ENCODE data around the gene FGFBP1. TPM values are rescaled to one million over a fixed set of nuclear protein-coding genes. Genes with fewer than 3 reads are reported as not detected.
A peak's percentile ranks its signal among the peaks of the same experiment; 100 is the strongest.

The FGFBP1 gene
- total RNA-seq, 1 experiment from 2014 or later = 5.0 TPM

GRCh38 chr4:15925830-15926229 is 12.7 kb downstream of the FGFBP1 start:
- no peak for DNase-seq
- peaks cover 30% of the 10 kb centered on the region for H3K4me1 Mint-ChIP-seq (ENCODE audit: low read depth, unreplicated experiment)
- H3K27me3 Mint-ChIP-seq (ENCODE audit: unreplicated experiment) = no peaks in the 10 kb centered on the region
- intact Hi-C loops (cut with micrococcal nuclease; ENCODE audit: unreplicated experiment) = no loop called here
- peak overlapping the region; percentile 50 for H3K27ac Mint-ChIP-seq (ENCODE audit: unreplicated experiment)
- no TSS peak for BruUV-seq (replicated peaks)
- H3K9me3 Mint-ChIP-seq (ENCODE audit: low read depth, unreplicated experiment) = peaks cover 3% of the 10 kb centered on the region
- no peak overlapping the region for H3K4me3 Mint-ChIP-seq (ENCODE audit: low read depth, unreplicated experiment)
- TF ChIP-seq, protein P1, sequence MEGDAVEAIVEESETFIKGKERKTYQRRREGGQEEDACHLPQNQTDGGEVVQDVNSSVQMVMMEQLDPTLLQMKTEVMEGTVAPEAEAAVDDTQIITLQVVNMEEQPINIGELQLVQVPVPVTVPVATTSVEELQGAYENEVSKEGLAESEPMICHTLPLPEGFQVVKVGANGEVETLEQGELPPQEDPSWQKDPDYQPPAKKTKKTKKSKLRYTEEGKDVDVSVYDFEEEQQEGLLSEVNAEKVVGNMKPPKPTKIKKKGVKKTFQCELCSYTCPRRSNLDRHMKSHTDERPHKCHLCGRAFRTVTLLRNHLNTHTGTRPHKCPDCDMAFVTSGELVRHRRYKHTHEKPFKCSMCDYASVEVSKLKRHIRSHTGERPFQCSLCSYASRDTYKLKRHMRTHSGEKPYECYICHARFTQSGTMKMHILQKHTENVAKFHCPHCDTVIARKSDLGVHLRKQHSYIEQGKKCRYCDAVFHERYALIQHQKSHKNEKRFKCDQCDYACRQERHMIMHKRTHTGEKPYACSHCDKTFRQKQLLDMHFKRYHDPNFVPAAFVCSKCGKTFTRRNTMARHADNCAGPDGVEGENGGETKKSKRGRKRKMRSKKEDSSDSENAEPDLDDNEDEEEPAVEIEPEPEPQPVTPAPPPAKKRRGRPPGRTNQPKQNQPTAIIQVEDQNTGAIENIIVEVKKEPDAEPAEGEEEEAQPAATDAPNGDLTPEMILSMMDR (IDR thresholded peaks at IDR 0.05; ENCODE audit: unreplicated experiment) = no peak
- peaks cover 16% of the 10 kb centered on the region for H3K36me3 Mint-ChIP-seq (ENCODE audit: insufficient read depth, unreplicated experiment)
- CTCF ChIA-PET = no interaction called here

DNA sequence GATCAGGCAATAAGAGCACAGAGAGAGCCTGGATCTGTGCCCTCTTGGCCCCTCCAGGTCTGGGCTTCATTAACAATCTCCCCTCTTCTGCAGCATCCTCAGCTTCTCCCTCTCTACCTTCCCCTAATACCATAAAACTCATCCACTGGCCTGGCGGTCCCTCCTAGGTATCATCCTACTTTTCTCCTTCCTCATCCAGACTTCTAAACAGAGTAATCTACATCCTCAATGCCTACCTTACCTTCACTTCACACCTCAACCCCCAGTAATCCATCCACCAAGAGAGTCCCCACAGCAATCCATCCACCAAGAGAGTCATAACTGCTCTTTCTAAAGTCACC is 17.0 kb downstream of the FGFBP1 start:
- H3K27ac Mint-ChIP-seq (ENCODE audit: unreplicated experiment) = peak overlapping the region; percentile 89
- peak overlapping the region; percentile 43 for H3K4me3 Mint-ChIP-seq (ENCODE audit: low read depth, unreplicated experiment)
- BruUV-seq (replicated peaks) = no TSS peak
- H3K9me3 Mint-ChIP-seq (ENCODE audit: low read depth, unreplicated experiment) = peaks cover 3% of the 10 kb centered on the region
- no peaks in the 10 kb centered on the region for H3K27me3 Mint-ChIP-seq (ENCODE audit: unreplicated experiment)
- intact Hi-C loops (cut with micrococcal nuclease; ENCODE audit: unreplicated experiment) = loop anchor here (5.0 kb wide), 1 partner anchor 39 kb away; no protein-coding TSS in a partner anchor
- TF ChIP-seq, protein P1 (IDR thresholded peaks at IDR 0.05; ENCODE audit: unreplicated experiment) = no peak
- no peak for DNase-seq
- H3K4me1 Mint-ChIP-seq (ENCODE audit: low read depth, unreplicated experiment) = peaks cover 63% of the 10 kb centered on the region
- CTCF ChIA-PET = interaction anchor here (0.6 to 2.0 kb wide), 4 partner anchors 14 to 116 kb away, joined by 3 to 8 read pairs (median 6); no protein-coding TSS in a partner anchor
- peaks cover 36% of the 10 kb centered on the region for H3K36me3 Mint-ChIP-seq (ENCODE audit: insufficient read depth, unreplicated experiment)

DNA sequence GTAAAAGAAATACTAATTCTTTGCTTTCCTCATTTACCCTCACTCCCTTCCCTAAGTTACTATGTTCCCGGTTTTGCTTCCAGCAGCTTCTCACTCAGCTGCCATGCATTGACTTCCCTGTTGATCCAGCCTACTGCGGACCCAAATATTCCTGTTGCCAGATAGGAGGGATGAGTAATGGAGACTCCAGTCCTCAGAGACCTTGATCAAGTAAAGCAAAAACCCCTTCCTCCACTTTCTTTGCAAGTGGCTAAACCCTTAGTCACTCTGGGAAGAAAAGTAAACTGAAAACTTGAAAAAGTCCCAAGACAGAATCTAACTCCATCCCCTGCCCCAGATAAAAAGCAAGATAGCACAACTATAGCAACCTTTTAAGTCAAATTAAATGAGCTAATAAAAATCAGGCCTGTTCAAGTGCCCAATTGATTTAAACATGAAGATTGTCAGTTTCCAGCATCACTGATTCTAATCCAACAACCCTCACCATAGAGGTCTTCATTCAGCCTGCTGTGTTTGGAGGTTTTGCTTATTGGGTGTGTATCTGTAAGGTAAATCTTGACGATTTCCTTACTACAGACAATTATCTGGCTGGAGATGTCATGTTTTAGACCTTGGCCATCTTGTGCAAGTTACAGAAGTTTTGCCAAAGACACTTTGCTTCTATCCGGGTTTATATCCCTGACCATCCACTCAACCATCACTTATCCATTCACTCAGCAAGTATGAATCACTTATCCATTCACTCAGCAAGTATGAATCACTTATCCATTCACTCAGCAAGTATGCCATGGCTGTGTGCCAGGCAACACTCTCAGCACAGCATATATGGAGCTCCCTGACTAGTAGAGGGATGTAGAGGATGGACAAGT is 17.6 kb downstream of the FGFBP1 start:
- Mint-ChIP-seq H3K27me3 (ENCODE audit: unreplicated experiment) (no peaks in the 10 kb centered on the region), H3K9me3 (ENCODE audit: low read depth, unreplicated experiment) (peaks cover 3% of the 10 kb centered on the region), H3K4me3 (ENCODE audit: low read depth, unreplicated experiment) (peak overlapping the region; percentile 43), H3K27ac (ENCODE audit: unreplicated experiment) (peak overlapping the region; percentile 89), H3K36me3 (ENCODE audit: insufficient read depth, unreplicated experiment) (peaks cover 36% of the 10 kb centered on the region), H3K4me1 (ENCODE audit: low read depth, unreplicated experiment) (peaks cover 65% of the 10 kb centered on the region)
- DNase-seq = peak; percentile 78
- intact Hi-C loops (cut with micrococcal nuclease; ENCODE audit: unreplicated experiment) = loop anchor here (5.0 kb wide), 1 partner anchor 39 kb away; no protein-coding TSS in a partner anchor
- TF ChIP-seq, protein P1 (IDR thresholded peaks at IDR 0.05; ENCODE audit: unreplicated experiment) = no peak
- BruUV-seq (replicated peaks) = no TSS peak
- CTCF ChIA-PET = interaction anchor here (0.6 to 2.0 kb wide), 4 partner anchors 14 to 115 kb away, joined by 3 to 8 read pairs (median 6); no protein-coding TSS in a partner anchor

- TF ChIP-seq, protein P1 (IDR thresholded peaks at IDR 0.05; ENCODE audit: unreplicated experiment) = no peak
- DNase-seq = peak; percentile 52
Measured at GRCh38 chr4:15918484-15919129, 19.9 kb downstream of the FGFBP1 start.

More at GRCh38 chr4:15918484-15919129, 19.9 kb downstream of the FGFBP1 start:
- CTCF ChIA-PET = interaction anchor here (1.2 to 2.4 kb wide), 2 partner anchors 13 to 38 kb away, joined by 5 to 6 read pairs; no protein-coding TSS in a partner anchor
- intact Hi-C loops (cut with micrococcal nuclease; ENCODE audit: unreplicated experiment) = no loop called here
- peak overlapping the region; percentile 89 for H3K27ac Mint-ChIP-seq (ENCODE audit: unreplicated experiment)
- no TSS peak for BruUV-seq (replicated peaks)
- H3K27me3 Mint-ChIP-seq (ENCODE audit: unreplicated experiment) = no peaks in the 10 kb centered on the region
- H3K9me3 Mint-ChIP-seq (ENCODE audit: low read depth, unreplicated experiment) = peaks cover 1% of the 10 kb centered on the region
- peaks cover 35% of the 10 kb centered on the region for H3K36me3 Mint-ChIP-seq (ENCODE audit: insufficient read depth, unreplicated experiment)
- peaks cover 72% of the 10 kb centered on the region for H3K4me1 Mint-ChIP-seq (ENCODE audit: low read depth, unreplicated experiment)
- H3K4me3 Mint-ChIP-seq (ENCODE audit: low read depth, unreplicated experiment) = peak overlapping the region; percentile 63
